Limb (tissue), 2 donors: ENCODE results near the gene CNTN4.
A peak's percentile ranks its signal among the peaks of the same experiment; 100 is the strongest.

Experiments used
- DNase-seq, 2 donors: peaks; one replicate each; pipeline ENCODE4 v3.0.0-alpha.2; 2016; ENCODE audit errors: extremely low spot score in 2 of 2

CNTN4 gene

GRCh38 chr3:2261747-2262146 lies 163.1 kb downstream of the CNTN4 start:
- no peak for DNase-seq

- no peak for DNase-seq
Measured at GRCh38 chr3:2262204-2262603, 163.5 kb downstream of the CNTN4 start.

- no peak for DNase-seq
Measured at GRCh38 chr3:2266606-2267005, 167.9 kb downstream of the CNTN4 start.

GRCh38 chr3:2268779-2269178 lies 170.1 kb downstream of the CNTN4 start:
- no peak for DNase-seq

- no peak for DNase-seq
Measured at GRCh38 chr3:2274526-2274925, 175.9 kb downstream of the CNTN4 start.

GRCh38 chr3:2283818-2284217 lies 185.2 kb downstream of the CNTN4 start:
- no peak for DNase-seq

- DNase-seq = no peak
Measured at GRCh38 chr3:2300938-2301337, 202.3 kb downstream of the CNTN4 start.

GRCh38 chr3:2301361-2301760 lies 202.7 kb downstream of the CNTN4 start:
- DNase-seq = no peak

GRCh38 chr3:2303566-2303965 lies 204.9 kb downstream of the CNTN4 start:
- DNase-seq = peak; percentile 38 to 66

GRCh38 chr3:2311022-2311421 lies 212.4 kb downstream of the CNTN4 start:
- no peak for DNase-seq

- no peak for DNase-seq
Measured at GRCh38 chr3:2317521-2317920, 218.9 kb downstream of the CNTN4 start.

GRCh38 chr3:2334921-2335320 lies 236.3 kb downstream of the CNTN4 start:
- no peak for DNase-seq

- no peak for DNase-seq
Measured at GRCh38 chr3:2343031-2343682, 244.5 kb downstream of the CNTN4 start.

GRCh38 chr3:2352134-2352762 lies 253.6 kb downstream of the CNTN4 start:
- DNase-seq = no peak

- DNase-seq = no peak
Measured at GRCh38 chr3:2354702-2355101, 256.0 kb downstream of the CNTN4 start.

- DNase-seq = no peak
Measured at GRCh38 chr3:2356298-2356950, 257.8 kb downstream of the CNTN4 start.

- no peak for DNase-seq
Measured at GRCh38 chr3:2360815-2361214, 262.1 kb downstream of the CNTN4 start.

GRCh38 chr3:2362122-2362521 lies 263.5 kb downstream of the CNTN4 start:
- no peak for DNase-seq

- DNase-seq = no peak
Measured at GRCh38 chr3:2363854-2364253, 265.2 kb downstream of the CNTN4 start.

- DNase-seq = no peak
Measured at GRCh38 chr3:2370317-2370716, 271.7 kb downstream of the CNTN4 start.

GRCh38 chr3:2372306-2372705 lies 273.6 kb downstream of the CNTN4 start:
- peak in 1 of 2 donors; percentile 55 for DNase-seq

- no peak for DNase-seq
Measured at GRCh38 chr3:2375376-2375775, 276.7 kb downstream of the CNTN4 start.

- DNase-seq = no peak
Measured at GRCh38 chr3:2377281-2377680, 278.6 kb downstream of the CNTN4 start.
